ENCODE results near the gene OR1E2. TPM values are rescaled to one million over a fixed set of nuclear protein-coding genes. Genes with fewer than 3 reads are reported as not detected.
A peak's percentile ranks its signal among the peaks of the same experiment; 100 is the strongest.
"Not testable (repeated sequence)": the region's sequence is repeated elsewhere in the genome, so short reads cannot be mapped to it uniquely, and the experiment has no call there.

The OR1E2 gene
- total RNA-seq, 1 donor, result not detected

GRCh38 chr17:3438368-3438767 is 4.7 kb upstream of the OR1E2 start:
- no peak for TF ChIP-seq CTCF (IDR thresholded peaks at IDR 0.05; ENCODE audit: insufficient read depth, low read depth, low read length)
- no peak overlapping the region for H3K4me3 ChIP-seq (ENCODE audit: low read depth, low read length)
- DNase-seq (ENCODE audit: low read depth), result no peak

DNA sequence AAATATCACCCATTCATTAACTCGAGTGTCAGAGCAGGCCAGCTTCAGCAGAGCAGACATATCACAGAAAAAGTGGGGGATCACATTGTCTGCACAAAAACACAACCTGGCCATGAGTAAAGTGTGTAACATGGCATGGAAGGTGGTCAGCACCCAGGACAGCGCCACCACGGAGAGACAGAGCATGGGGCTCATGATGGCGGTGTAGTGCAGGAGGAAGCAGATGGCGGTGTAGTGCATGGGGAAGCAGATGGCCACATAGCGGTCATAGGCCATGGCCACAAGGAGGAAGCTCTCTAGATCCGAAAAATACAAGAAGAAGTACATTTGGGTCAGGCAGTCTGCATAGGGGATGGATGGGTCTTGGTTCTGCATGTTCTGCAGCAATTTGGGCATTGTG is 426 bp downstream of the OR1E2 start:
- DNase-seq (ENCODE audit: low read depth), result not testable (repeated sequence)

GRCh38 chr17:3418222-3418621 is 15.4 kb downstream of the OR1E2 start:
- DNase-seq (ENCODE audit: low read depth), result no peak
- TF ChIP-seq CTCF (IDR thresholded peaks at IDR 0.05; ENCODE audit: insufficient read depth, low read depth, low read length), result no peak
- H3K4me3 ChIP-seq (ENCODE audit: low read depth, low read length), result no peak overlapping the region

More for the DNA sequence above, 426 bp downstream of the OR1E2 start:
- H3K4me3 ChIP-seq (ENCODE audit: low read depth, low read length), result not testable (repeated sequence)

- H3K4me3 ChIP-seq (ENCODE audit: low read depth, low read length), result no peak overlapping the region
- TF ChIP-seq CTCF (IDR thresholded peaks at IDR 0.05; ENCODE audit: insufficient read depth, low read depth, low read length), result no peak
- no peak for DNase-seq (ENCODE audit: low read depth)
Observed at GRCh38 chr17:3415610-3416009, 18.0 kb downstream of the OR1E2 start.

GRCh38 chr17:3412216-3412615 is 21.4 kb downstream of the OR1E2 start:
- DNase-seq (ENCODE audit: low read depth); H3K4me3 ChIP-seq (ENCODE audit: low read depth, low read length): not testable (repeated sequence)

DNA sequence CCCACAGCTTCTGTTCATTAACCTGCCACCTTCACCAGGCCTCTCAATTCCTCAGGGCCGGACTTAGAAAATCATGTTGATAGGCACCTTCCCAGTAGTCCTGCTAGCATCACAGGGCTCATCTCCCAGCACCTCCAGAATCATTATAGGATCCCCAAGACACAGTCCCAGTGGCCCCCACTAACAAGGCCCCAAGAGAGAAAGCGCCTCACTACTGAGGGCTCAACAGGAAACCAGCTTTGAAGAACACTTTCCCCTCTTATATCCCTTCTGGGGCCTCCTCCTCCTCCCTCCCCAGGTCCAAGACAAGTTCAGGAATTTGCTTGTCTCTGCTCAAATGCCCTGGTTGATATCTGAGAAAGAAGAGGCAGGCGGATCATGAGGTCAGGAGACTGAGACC is 22.6 kb downstream of the OR1E2 start, which contains the start of gene OR3A3:
Gene OR3A3 (plus strand): TSS at position 301 of the 400 bp plus-strand sequence.
- no peak for DNase-seq (ENCODE audit: low read depth)
- no peak for TF ChIP-seq CTCF (IDR thresholded peaks at IDR 0.05; ENCODE audit: insufficient read depth, low read depth, low read length)
- no peak within 1 kb of the TSS for H3K4me3 ChIP-seq (ENCODE audit: low read depth, low read length)

- not testable (repeated sequence) for H3K4me3 ChIP-seq (ENCODE audit: low read depth, low read length)
Observed at GRCh38 chr17:3403856-3404255, 29.8 kb downstream of the OR1E2 start.

GRCh38 chr17:3401786-3402185 is 31.9 kb downstream of the OR1E2 start:
- H3K4me3 ChIP-seq (ENCODE audit: low read depth, low read length), result no peak overlapping the region
- TF ChIP-seq CTCF (IDR thresholded peaks at IDR 0.05; ENCODE audit: insufficient read depth, low read depth, low read length), result no peak
- no peak for DNase-seq (ENCODE audit: low read depth)

More at GRCh38 chr17:3403856-3404255, 29.8 kb downstream of the OR1E2 start:
- DNase-seq (ENCODE audit: low read depth), result not testable (repeated sequence)

- peak; percentile 2 for DNase-seq (ENCODE audit: low read depth)
- H3K4me3 ChIP-seq (ENCODE audit: low read depth, low read length), result no peak overlapping the region
- TF ChIP-seq CTCF (IDR thresholded peaks at IDR 0.05; ENCODE audit: insufficient read depth, low read depth, low read length), result no peak
Observed at GRCh38 chr17:3400055-3400454, 33.6 kb downstream of the OR1E2 start.
